Neuronal stem cell (in vitro differentiated cells): ENCODE results near the gene AZIN2.

Experiments
- DNase-seq: peaks from one replicate; pipeline ENCODE4 v3.0.0-alpha.2; 2013; ENCODE audit warnings: low spot score
- H2AFZ ChIP-seq: one replicate; pipeline ENCODE4 v1.6.1; 2013; ENCODE audit warnings: mild to moderate bottlenecking, low read length, inconsistent platforms
- H2AK5ac ChIP-seq: 2 replicates; pipeline ENCODE4 v1.6.1; 2013; ENCODE audit warnings: low read depth, mild to moderate bottlenecking, inconsistent platforms, low read length, moderate library complexity, mixed read lengths
- H2BK120ac ChIP-seq: 2 replicates; pipeline ENCODE4 v1.6.1; 2013; ENCODE audit warnings: low read depth, mild to moderate bottlenecking, inconsistent platforms, low read length, moderate library complexity, mixed read lengths
- H2BK12ac ChIP-seq: one replicate; pipeline ENCODE4 v1.6.1; 2013; ENCODE audit warnings: low read length, inconsistent platforms
- H2BK15ac ChIP-seq: 2 replicates; pipeline ENCODE4 v1.6.1; 2013; ENCODE audit warnings: mild to moderate bottlenecking, low read length, inconsistent platforms, mixed read lengths
- H2BK5ac ChIP-seq: one replicate; pipeline ENCODE4 v1.6.1; 2013; ENCODE audit warnings: inconsistent platforms, mild to moderate bottlenecking, low read length, moderate library complexity
- H3K14ac ChIP-seq: one replicate; pipeline ENCODE4 v1.6.1; 2013; ENCODE audit warnings: low read length, inconsistent platforms
- H3K18ac ChIP-seq: 2 replicates; pipeline ENCODE4 v1.6.1; 2013; ENCODE audit warnings: low read length, inconsistent platforms
- H3K23ac ChIP-seq: 2 replicates; pipeline ENCODE4 v1.6.1; 2013; ENCODE audit warnings: low read depth, mild to moderate bottlenecking, mixed read lengths, low read length, inconsistent platforms; ENCODE audit not compliant: poor library complexity
- H3K27ac ChIP-seq: replicated peaks from 3 replicates; pipeline ENCODE4 v1.5.1; 2013; ENCODE audit warnings: low read length, inconsistent platforms
- H3K27me3 ChIP-seq, 3 experiments: 2 replicates each; pipeline ENCODE4 v1.6.1; 2013; ENCODE audit warnings: low read length in 3 of 3, mild to moderate bottlenecking in 2 of 3, inconsistent platforms in 1 of 3, low read depth in 1 of 3, mixed read lengths in 1 of 3, moderate library complexity in 1 of 3; ENCODE audit not compliant: control insufficient read depth in 3 of 3, insufficient read depth in 3 of 3
- H3K36me3 ChIP-seq, 2 donors: replicated peaks in 1 of 2; 2 replicates each; pipeline ENCODE4 v1.6.1; 2013; ENCODE audit warnings: low read length in 2 of 2; ENCODE audit not compliant: control insufficient read depth in 2 of 2, insufficient read depth in 2 of 2
- H3K4ac ChIP-seq: 2 replicates; pipeline ENCODE4 v1.6.1; 2013; ENCODE audit warnings: inconsistent platforms, mild to moderate bottlenecking, low read length, moderate library complexity
- H3K4me1 ChIP-seq, 2 donors: 1 replicate in 1 of 2; 2 replicates in 1 of 2; pipeline ENCODE4 v1.6.1; 2013; ENCODE audit warnings: low read length in 2 of 2, low read depth in 1 of 2; ENCODE audit not compliant: control insufficient read depth in 2 of 2, insufficient read depth in 1 of 2
- H3K4me2 ChIP-seq: one replicate; pipeline ENCODE4 v1.6.1; 2013; ENCODE audit warnings: mild to moderate bottlenecking, low read length, inconsistent platforms; ENCODE audit not compliant: insufficient read depth, poor library complexity, severe bottlenecking
- H3K4me3 ChIP-seq, 2 donors: 2 replicates each; pipeline ENCODE4 v1.5.1; 2013; ENCODE audit warnings: low read length in 2 of 2, mild to moderate bottlenecking in 2 of 2, inconsistent platforms in 1 of 2, moderate library complexity in 1 of 2
- H3K79me1 ChIP-seq: one replicate; pipeline ENCODE4 v1.6.1; 2013; ENCODE audit warnings: low read depth, mild to moderate bottlenecking, inconsistent platforms, low read length, moderate library complexity
- H3K9ac ChIP-seq: one replicate; pipeline ENCODE4 v1.6.1; 2013; ENCODE audit warnings: mild to moderate bottlenecking, low read depth, low read length, inconsistent platforms; ENCODE audit not compliant: poor library complexity
- H3K9me3 ChIP-seq, 2 donors: replicated peaks in 1 of 2; 2 replicates each; pipeline versions ENCODE3 to v1.6.1; 2013; ENCODE audit warnings: low read length in 2 of 2, mild to moderate bottlenecking in 2 of 2, inconsistent platforms in 1 of 2, low read depth in 1 of 2, mixed read lengths in 1 of 2, moderate library complexity in 1 of 2; ENCODE audit not compliant: control insufficient read depth in 2 of 2, insufficient read depth in 1 of 2
- H4K8ac ChIP-seq: one replicate; pipeline ENCODE4 v1.6.1; 2013; ENCODE audit warnings: low read depth, mild to moderate bottlenecking, inconsistent platforms, low read length, moderate library complexity
- H4K91ac ChIP-seq: one replicate; pipeline ENCODE4 v1.6.1; 2013; ENCODE audit warnings: low read length, low read depth, mild to moderate bottlenecking, inconsistent platforms; ENCODE audit not compliant: poor library complexity
- WGBS, 2 donors: extraction: QIAGEN DNeasy Blood & Tissue Kit; methylation state at CpG; one replicate each; pipeline ENCODE4 v1.1.7; 2013; ENCODE audit warnings: missing lambda C conversion rate in 2 of 2, mixed read lengths in 1 of 2; ENCODE audit not compliant: insufficient read length in 2 of 2, insufficient replicate concordance in 1 of 2; ENCODE audit errors: extremely low coverage in 2 of 2; 5-methylcytosine and 5-hydroxymethylcytosine counted together

Gene AZIN2

DNA sequence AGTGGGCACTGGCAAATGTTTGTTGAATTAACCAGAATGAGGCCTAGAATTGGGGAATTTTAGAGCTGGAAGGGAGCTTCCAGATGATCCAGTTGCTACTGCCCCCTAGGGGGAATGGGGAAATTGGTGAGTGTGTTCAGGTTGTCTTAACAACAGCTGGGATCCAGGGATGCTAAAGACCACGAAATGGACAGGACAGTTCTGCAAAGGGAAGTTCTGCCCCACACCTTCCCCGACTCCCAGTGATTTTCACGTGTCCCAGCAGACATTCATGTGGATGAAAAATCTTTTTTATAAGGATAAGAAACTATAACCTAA lies 67.0 kb downstream of the AZIN2 start:
- no peak for DNase-seq
- no peak overlapping the region for H3K4ac ChIP-seq

GRCh38 chr1:33148615-33149014 lies 67.7 kb downstream of the AZIN2 start:
- Histone ChIP-seq H2AFZ (no peak overlapping the region), H3K9ac (no peak overlapping the region), H3K18ac (no peak overlapping the region), H3K4me3 (no peak overlapping the region), H3K27ac (no peak overlapping the region), H4K91ac (no peak overlapping the region), H3K4me2 (no peak overlapping the region), H3K4ac (no peak overlapping the region), H2BK12ac (no peak overlapping the region), H3K9me3 (no peaks in the 10 kb centered on the region), H3K14ac (no peak overlapping the region), H3K27me3 (no peaks in the 10 kb centered on the region), H2BK120ac (no peak overlapping the region), H3K79me1 (no peaks in the 10 kb centered on the region), H2AK5ac (no peak overlapping the region), H3K23ac (no peak overlapping the region), H2BK15ac (no peak overlapping the region), H4K8ac (no peak overlapping the region), H2BK5ac (no peak overlapping the region), H3K4me1 (peaks cover 28 to 30% of the 10 kb centered on the region in 2 donors), H3K36me3 (peaks cover 2 to 75% of the 10 kb centered on the region in 2 donors)
- WGBS, 2 donors = no CpG with 5 or more reads among the region's 3 CpGs
- DNase-seq = no peak

More for the DNA sequence above, 67.0 kb downstream of the AZIN2 start:
- no peak overlapping the region for H3K18ac ChIP-seq
- H4K8ac ChIP-seq = no peak overlapping the region
- H3K4me1 ChIP-seq = peaks cover 24 to 28% of the 10 kb centered on the region in 2 donors
- no peak overlapping the region for H2AK5ac ChIP-seq
- H4K91ac ChIP-seq = no peak overlapping the region
- no peak overlapping the region for H2BK15ac ChIP-seq
- H3K9me3 ChIP-seq = no peaks in the 10 kb centered on the region
- no peak overlapping the region for H3K14ac ChIP-seq
- H2BK120ac ChIP-seq = no peak overlapping the region
- H3K27me3 ChIP-seq = no peaks in the 10 kb centered on the region
- no peak overlapping the region for H3K4me2 ChIP-seq
- H2AFZ ChIP-seq = no peak overlapping the region
- no peak overlapping the region for H3K27ac ChIP-seq
- H2BK5ac ChIP-seq = no peak overlapping the region
- peaks cover 2 to 72% of the 10 kb centered on the region in 2 donors for H3K36me3 ChIP-seq
- no peak overlapping the region for H3K9ac ChIP-seq
- H3K4me3 ChIP-seq = no peak overlapping the region
- H2BK12ac ChIP-seq = no peak overlapping the region
- no peaks in the 10 kb centered on the region for H3K79me1 ChIP-seq
- no CpG with 5 or more reads among the region's 3 CpGs for WGBS, 2 donors
- no peak overlapping the region for H3K23ac ChIP-seq

DNA sequence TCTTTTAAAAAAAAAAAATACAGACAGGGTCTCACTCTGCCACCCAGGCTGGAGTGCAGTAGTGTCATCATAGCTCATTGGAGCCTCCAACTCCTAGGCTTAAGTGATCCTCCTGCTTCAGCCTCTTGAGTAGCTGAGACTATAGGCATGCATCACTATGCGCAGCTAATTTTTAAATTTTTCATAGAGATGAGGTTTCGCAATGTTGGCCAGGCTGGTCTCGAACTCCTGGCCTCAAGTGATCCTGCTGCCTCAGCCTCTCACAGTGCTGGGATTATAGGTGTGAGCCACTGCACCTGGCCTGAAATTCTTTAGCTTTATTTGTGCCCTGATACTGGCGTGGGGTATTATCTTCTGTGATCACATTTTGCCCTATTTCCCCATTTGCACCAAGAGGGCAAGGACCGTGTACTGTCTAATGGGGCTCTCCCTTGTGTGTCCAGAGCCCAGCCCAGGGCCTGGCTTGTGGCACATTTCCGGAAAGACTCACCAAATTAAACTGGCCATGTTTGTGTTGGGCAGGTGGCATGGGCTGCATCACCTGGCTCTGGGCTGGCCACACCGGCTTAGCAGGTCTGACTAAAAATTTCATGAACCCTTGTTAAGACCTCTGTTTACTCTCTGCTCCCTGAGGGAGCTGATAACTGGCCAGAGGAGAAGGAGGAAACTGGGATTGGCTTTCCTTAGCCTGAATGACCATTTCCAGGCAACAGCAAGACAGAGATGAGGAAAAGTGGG lies 68.7 kb downstream of the AZIN2 start:
- H3K14ac ChIP-seq = no peak overlapping the region
- H3K18ac ChIP-seq = no peak overlapping the region
- peaks cover 2 to 74% of the 10 kb centered on the region in 2 donors for H3K36me3 ChIP-seq
- H3K4me3 ChIP-seq = no peak overlapping the region
- no peaks in the 10 kb centered on the region for H3K27me3 ChIP-seq
- DNase-seq = no peak
- no peak overlapping the region for H2BK5ac ChIP-seq
- H4K91ac ChIP-seq = no peak overlapping the region
- no peak overlapping the region for H3K23ac ChIP-seq
- H4K8ac ChIP-seq = no peak overlapping the region
- no peak overlapping the region for H3K27ac ChIP-seq
- no peak overlapping the region for H3K9ac ChIP-seq
- H2BK12ac ChIP-seq = no peak overlapping the region
- H2BK15ac ChIP-seq = no peak overlapping the region
- H2BK120ac ChIP-seq = no peak overlapping the region
- H3K9me3 ChIP-seq = no peaks in the 10 kb centered on the region
- no CpG with 5 or more reads among the region's 7 CpGs for WGBS, 2 donors
- no peak overlapping the region for H2AK5ac ChIP-seq
- H3K4me2 ChIP-seq = no peak overlapping the region
- H3K4ac ChIP-seq = no peak overlapping the region
- H3K4me1 ChIP-seq = peaks cover 28 to 35% of the 10 kb centered on the region in 2 donors
- H2AFZ ChIP-seq = no peak overlapping the region
- no peaks in the 10 kb centered on the region for H3K79me1 ChIP-seq

- no peaks in the 10 kb centered on the region for H3K9me3 ChIP-seq
- DNase-seq = no peak
- H3K36me3 ChIP-seq = peaks cover 2 to 70% of the 10 kb centered on the region in 2 donors
- H2BK5ac ChIP-seq = no peak overlapping the region
- WGBS, 2 donors = no CpG with 5 or more reads among the region's 4 CpGs
- H2BK12ac ChIP-seq = peak overlapping the region; percentile 2
- no peak overlapping the region for H4K8ac ChIP-seq
- H3K18ac ChIP-seq = peak overlapping the region; percentile 76
- no peak overlapping the region for H2AFZ ChIP-seq
- no peak overlapping the region for H3K4ac ChIP-seq
- no peak overlapping the region for H3K27ac ChIP-seq
- no peaks in the 10 kb centered on the region for H3K79me1 ChIP-seq
- H4K91ac ChIP-seq = no peak overlapping the region
- no peak overlapping the region for H3K9ac ChIP-seq
- no peak overlapping the region for H2AK5ac ChIP-seq
- no peaks in the 10 kb centered on the region for H3K27me3 ChIP-seq
- no peak overlapping the region for H3K14ac ChIP-seq
- H3K4me1 ChIP-seq = peaks cover 28 to 35% of the 10 kb centered on the region in 2 donors
- no peak overlapping the region for H2BK15ac ChIP-seq
- H3K4me3 ChIP-seq = no peak overlapping the region
- H2BK120ac ChIP-seq = no peak overlapping the region
- no peak overlapping the region for H3K4me2 ChIP-seq
- H3K23ac ChIP-seq = no peak overlapping the region
Measured at GRCh38 chr1:33150522-33150921, 69.6 kb downstream of the AZIN2 start.
